DND-41 (cell line): ENCODE data around the gene EBPL.

Experiments
- CTCF ChIP-seq: IDR thresholded peaks from 2 replicates; pipeline ENCODE4 v1.5.1; 2012; ENCODE audit warnings: borderline replicate concordance, low read length, moderate library complexity, mild to moderate bottlenecking; ENCODE audit not compliant: poor library complexity, severe bottlenecking; ENCODE audit errors: extremely low read depth
- EZH2 ChIP-seq: IDR thresholded peaks from 3 replicates; pipeline ENCODE4 v1.6.1; 2012; ENCODE audit warnings: borderline replicate concordance, low read depth, mild to moderate bottlenecking, moderate library complexity, low read length, inconsistent platforms; ENCODE audit not compliant: severe bottlenecking

GRCh38 chr13:49629947-49630346, 61.3 kb downstream of the EBPL start:
- TF ChIP-seq CTCF = no peak
- no peak for TF ChIP-seq EZH2
